ENCODE measurements around the gene RAB3GAP2.
"Not testable (repeated sequence)": the region's sequence is repeated elsewhere in the genome, so short reads cannot be mapped to it uniquely, and the experiment has no call there.

RAB3GAP2 gene

GRCh38 chr1:220189750-220190347 is 82.4 kb downstream of the RAB3GAP2 start:
- peak in 2 of 6 experiments; percentile 2 to 5 for DNase-seq

DNA sequence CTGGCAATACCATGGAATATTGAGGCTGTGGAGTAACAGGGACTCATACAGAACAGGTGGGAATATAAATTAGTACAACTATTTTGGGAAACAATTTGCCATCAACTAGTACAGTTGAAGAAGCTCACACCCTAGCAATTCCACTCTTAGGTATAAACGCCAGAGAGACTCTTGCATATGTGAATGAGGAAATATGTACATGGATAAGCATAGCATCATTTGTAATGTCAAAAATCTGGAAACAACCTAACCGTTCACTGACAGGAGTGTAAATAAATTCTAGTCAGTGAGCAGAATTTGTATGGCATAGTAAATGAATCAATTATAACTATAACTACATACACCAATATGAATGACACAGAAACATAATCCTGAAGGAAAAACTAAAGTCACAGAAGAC is 83.7 kb downstream of the RAB3GAP2 start:
- no peak for DNase-seq

DNA sequence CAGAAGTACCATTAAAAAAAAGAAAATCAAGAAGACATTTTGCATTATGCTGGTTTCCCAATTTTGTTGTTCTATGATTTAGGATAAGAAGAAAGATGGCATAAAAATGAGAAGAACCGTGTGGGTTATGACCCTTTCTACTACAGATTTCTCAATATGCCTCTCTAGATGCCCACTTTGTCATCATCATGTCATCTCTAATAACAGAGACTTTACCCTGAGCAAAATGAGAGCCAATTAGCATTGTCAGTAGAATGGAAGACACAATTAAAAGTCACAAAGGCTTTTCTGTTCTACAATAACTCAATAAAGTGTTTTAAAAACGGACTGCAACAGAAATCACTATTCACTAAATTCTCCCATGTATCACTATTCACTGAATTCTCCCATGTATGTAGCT is 85.5 kb downstream of the RAB3GAP2 start:
- DNase-seq, result no peak

DNA sequence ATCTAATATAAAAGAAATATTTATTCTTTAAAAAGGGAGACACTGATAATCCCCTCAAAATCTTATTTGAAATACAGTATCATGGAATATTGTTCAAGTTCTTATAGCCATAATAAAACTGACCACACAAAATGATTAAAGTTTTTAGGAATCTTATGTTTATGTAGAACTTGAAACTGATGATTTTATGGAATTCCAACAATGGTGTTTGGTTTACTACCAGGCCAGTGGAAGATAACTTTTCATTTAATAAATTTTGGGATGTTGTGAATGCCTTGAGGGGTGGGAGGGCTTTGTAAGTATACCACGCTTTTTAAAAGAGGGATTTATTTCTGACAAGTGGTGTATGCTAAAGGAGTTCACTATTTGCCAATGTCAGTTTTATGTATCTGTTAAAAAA is 87.7 kb downstream of the RAB3GAP2 start:
- DNase-seq, result no peak

GRCh38 chr1:220182656-220183055 is 89.6 kb downstream of the RAB3GAP2 start:
- no peak for DNase-seq

- no peak for DNase-seq
Measured at GRCh38 chr1:220182111-220182510, 90.1 kb downstream of the RAB3GAP2 start.

DNA sequence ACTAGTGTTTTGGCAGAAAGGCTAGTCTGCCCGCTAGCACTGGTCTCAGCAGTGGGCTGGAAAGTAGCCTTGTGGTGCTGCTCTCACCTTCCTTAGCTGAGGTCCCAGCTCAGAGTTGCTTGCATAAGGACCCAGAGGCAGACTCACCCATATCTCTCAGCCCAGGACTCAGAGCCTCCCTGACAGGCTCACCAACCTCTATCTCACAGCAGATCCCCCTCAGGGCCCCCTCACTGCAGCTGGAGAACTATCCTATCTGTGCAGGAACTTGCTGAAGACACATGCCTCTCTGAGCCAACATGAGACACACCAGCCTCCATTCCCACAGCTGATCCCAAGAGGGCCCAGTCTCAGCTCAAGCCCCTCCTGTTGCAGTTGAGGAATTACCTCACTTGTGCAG is 95.7 kb downstream of the RAB3GAP2 start:
- no peak for DNase-seq

DNA sequence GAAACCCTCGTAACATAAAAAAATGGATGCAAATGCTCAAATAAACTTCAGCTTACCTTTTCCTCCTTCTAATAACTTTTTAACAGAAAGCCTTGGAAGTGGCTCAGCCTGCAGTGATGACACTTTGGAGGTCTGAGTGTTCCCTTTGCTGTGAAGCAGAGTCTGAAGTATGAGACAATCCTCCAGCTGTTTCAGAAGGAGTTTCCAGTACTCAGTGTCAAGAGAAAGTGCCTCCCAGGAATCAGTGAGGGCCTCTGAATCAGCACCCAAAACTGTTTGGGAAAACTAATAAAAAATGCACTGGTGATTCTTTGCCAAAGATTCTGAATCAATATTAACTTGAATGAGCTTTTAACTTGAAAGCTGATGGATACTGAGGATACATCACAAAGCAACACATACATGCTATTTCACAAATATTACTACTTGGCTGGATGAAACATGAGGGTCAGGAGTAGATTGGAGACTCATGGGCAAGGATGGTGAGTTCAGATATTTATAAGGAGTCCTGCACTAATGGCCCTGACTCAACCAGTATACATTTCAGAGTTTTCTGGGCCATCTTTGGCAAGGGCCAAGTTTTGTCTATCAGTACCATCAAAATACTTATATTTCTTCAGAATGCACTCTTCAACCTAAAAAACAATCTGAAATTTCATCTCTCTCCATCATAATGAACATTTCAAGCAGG is 101.3 kb downstream of the RAB3GAP2 start:
- DNase-seq, result no peak

- DNase-seq, result not testable (repeated sequence)
Measured at GRCh38 chr1:220169887-220170286, 102.4 kb downstream of the RAB3GAP2 start.

DNA sequence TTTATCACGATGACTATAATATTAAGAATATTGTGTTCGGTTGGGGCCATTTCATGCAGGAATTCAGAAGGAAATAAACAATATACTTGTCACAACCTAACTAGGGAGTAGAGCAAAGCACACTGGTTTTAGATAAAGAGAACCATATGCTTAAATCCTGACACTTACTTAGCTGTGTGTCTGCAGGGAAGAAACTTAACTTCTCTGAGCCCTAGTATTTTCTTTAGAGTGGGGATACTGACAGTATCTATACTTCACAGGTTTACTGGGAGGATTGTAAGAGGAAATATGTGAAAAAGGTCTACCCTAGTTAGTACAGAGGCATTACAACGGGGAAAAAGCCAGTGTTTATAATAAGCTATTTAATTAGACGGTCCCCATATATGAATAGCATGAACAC is 105.4 kb downstream of the RAB3GAP2 start:
- no peak for DNase-seq

DNA sequence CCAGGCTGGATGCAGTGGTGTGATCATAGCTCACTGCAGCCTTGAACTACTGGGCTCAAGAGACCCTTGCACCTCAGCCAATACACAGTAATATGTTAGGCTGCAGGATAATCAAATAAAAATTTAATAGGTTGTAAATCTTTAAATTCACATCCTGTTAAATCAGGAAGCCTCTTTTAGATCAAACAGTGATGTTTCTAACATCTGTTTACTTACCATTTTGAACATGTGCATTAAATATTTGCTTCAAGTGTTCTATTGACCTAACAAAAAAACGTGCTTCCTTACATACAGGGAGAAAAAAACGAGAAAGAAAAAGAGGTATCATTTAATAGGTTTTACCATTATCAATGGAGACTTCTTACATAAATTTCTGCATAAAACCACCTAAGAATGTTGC is 107.7 kb downstream of the RAB3GAP2 start:
- DNase-seq, result no peak

DNA sequence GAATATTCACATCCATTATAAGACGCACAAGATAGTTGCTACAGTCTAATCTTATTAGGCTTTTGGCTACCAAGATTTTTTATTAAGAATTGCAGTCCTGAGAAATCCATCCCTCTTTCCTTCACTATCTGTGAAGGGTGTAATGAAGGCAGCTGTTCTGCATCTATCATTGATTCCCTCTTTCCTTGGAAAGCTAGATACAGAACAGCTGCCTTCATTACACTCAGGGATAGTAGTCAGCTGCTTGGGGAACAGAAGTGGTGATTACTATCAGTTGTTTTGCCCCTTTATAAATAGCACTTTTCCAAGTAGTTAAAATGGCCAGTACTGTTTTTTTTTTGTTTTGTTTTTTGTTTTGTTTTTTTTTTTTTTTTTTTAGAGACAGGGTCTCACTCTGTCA is 108.1 kb downstream of the RAB3GAP2 start:
- no peak for DNase-seq

- no peak for DNase-seq
Measured at GRCh38 chr1:220160027-220160426, 112.2 kb downstream of the RAB3GAP2 start.

DNA sequence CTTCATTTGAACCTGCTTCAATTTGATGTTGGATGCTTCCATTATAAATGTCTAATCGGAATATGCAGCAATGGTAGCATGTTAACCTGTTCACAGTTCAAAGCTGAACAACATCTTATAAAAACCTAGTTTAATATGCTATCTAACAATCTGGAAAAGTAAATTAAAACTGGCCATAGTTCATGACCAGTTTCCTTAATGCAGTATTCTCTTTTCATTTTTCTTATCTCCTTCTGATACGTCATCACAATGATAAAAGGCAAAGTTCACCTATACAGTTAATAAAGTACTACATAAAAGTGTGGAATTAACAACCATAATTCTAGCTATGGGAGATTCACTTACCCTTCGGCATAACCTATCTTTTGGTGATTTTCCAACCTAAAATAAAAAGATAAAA is 113.2 kb downstream of the RAB3GAP2 start:
- DNase-seq, result no peak

DNA sequence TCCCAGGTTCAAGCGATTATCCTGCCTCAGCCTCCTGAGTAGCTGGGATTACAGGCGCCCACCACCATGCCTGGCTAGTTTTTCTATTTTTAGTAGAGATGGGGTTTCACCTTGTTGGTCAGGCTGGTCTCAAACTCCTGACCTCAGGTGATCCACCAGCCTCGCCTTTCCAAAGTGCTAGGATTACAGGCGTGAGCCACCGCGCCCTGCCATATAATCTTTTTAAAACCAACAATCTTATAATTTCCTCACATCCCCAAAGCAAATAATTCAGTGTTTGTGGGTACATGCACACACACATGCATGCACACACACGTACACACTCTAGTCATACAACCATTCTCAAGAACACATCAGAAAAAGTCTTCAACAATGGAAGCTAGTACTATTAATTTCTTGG is 113.7 kb downstream of the RAB3GAP2 start:
- DNase-seq, result not testable (repeated sequence)

- DNase-seq, result no peak
Measured at GRCh38 chr1:220157738-220158137, 114.5 kb downstream of the RAB3GAP2 start.

GRCh38 chr1:220156620-220157146 is 115.6 kb downstream of the RAB3GAP2 start:
- no peak for DNase-seq

DNA sequence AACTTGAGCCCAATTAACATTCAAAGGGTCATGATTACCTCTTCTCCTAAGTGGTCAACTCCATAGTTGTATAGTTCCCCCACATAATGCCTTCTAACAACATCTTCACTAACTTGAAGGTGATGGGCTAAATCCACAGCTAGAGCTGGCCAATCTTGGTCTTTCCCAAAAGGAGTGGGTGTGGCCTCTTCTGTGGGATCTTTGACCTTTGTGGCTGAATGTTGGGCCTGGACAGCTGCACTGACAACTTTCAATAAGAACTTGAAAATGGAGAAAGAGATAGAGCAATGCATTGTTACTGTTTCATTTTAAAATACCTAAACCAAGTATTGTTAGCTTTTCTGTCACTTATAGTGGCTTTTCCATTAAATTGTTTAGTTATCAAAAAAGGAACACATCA is 119.1 kb downstream of the RAB3GAP2 start:
- DNase-seq, result no peak

- DNase-seq, result no peak
Measured at GRCh38 chr1:220151454-220151853, 120.8 kb downstream of the RAB3GAP2 start.

- DNase-seq, result no peak
Measured at GRCh38 chr1:220149742-220150141, 122.5 kb downstream of the RAB3GAP2 start.

- DNase-seq, result no peak
Measured at GRCh38 chr1:220144051-220144450, 128.2 kb downstream of the RAB3GAP2 start.

GRCh38 chr1:220139966-220140365 is 132.3 kb downstream of the RAB3GAP2 start:
- DNase-seq, result no peak

DNA sequence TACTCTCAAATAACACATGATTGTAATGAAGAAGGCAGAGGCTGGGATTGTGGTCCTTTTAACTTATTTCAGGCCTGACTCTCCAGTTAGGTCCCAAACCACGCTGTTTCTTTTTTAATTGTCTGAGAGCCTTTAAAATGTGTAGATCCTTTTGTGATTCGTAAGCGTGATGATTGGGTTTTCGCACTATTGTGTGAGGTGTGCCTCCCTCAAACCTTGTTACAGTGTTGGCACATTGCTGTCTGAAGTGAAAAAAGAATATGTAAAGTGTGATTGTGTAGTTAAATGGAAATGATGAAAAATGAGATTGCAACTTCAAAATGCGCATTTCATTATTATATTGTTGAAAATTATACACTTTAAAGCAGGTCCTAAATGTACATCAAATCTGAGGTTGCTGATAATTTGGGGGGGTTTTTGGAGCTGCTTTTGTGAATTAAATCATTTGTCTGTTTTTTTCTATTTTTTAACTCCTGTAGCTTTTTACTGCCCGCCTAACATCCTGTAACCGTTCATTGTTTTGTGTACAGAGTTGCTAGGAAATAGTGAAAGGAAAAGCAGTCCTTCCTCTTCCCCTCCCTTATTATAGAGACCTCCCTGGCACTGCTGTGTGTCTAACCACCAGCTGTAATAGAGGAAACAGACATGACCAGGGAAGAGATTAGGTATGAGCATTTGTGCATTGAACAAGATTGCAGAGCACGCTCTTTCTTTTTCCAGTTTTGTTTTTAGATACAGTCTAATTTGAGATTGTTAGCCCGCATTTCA is 135.1 kb downstream of the RAB3GAP2 start:
- DNase-seq, result peak in 3 of 6 experiments; percentile 6 to 29 (median 10)

DNA sequence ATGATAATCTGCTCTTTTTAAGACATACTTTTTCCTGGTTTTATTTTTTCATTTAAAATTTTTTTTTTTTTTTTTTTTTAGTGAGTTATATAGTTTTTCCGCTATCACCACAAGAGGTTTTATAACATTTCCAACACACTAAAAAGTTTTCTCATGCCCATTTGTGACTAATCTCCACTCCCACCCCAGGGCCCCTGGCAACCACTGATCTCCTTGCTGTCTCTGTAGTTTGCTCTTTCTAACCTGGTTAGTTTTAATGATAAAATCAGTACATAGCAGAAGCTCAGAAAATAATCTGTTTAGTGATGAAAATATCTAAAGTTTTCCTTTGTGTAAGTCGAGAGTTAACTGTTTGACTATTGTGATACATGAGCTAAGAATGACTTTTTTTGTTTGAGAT is 136.5 kb downstream of the RAB3GAP2 start:
- DNase-seq, result no peak
